ENCODE data around the gene CES2.

GRCh38 chr16:66948837-66949225 is 13.5 kb downstream of the CES2 start:
- TF ChIP-seq KAT7 (CRISPR knock-in tag; IDR thresholded peaks at IDR 0.05; ENCODE audit: borderline replicate concordance) (no peak), ATF2 (CRISPR knock-in tag; IDR thresholded peaks at IDR 0.05; ENCODE audit: borderline replicate concordance, low read depth) (no peak), SP1 (CRISPR knock-in tag; conservative IDR thresholded peaks at IDR 0.05) (no peak), CTCF (IDR thresholded peaks at IDR 0.05) (no peak), PRDM15 (CRISPR knock-in tag; IDR thresholded peaks at IDR 0.05) (no peak), ATF6 (CRISPR knock-in tag; IDR thresholded peaks at IDR 0.05) (no peak)

All from WTC11 (cell line).